ENCODE data around the gene SRBD1. TPM values are rescaled to one million over a fixed set of nuclear protein-coding genes. Genes with fewer than 3 reads are reported as not detected.

The SRBD1 gene, protein sequence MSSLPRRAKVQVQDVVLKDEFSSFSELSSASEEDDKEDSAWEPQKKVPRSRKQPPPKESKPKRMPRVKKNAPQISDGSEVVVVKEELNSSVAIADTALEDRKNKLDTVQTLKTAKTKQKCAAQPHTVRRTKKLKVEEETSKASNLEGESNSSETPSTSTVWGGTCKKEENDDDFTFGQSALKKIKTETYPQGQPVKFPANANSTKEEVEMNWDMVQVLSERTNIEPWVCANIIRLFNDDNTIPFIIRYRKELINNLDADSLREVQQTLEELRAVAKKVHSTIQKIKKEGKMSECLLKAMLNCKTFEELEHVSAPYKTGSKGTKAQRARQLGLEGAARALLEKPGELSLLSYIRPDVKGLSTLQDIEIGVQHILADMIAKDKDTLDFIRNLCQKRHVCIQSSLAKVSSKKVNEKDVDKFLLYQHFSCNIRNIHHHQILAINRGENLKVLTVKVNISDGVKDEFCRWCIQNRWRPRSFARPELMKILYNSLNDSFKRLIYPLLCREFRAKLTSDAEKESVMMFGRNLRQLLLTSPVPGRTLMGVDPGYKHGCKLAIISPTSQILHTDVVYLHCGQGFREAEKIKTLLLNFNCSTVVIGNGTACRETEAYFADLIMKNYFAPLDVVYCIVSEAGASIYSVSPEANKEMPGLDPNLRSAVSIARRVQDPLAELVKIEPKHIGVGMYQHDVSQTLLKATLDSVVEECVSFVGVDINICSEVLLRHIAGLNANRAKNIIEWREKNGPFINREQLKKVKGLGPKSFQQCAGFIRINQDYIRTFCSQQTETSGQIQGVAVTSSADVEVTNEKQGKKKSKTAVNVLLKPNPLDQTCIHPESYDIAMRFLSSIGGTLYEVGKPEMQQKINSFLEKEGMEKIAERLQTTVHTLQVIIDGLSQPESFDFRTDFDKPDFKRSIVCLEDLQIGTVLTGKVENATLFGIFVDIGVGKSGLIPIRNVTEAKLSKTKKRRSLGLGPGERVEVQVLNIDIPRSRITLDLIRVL
- 9.9 and 11.1 TPM in 2 replicates for total RNA-seq

DNA sequence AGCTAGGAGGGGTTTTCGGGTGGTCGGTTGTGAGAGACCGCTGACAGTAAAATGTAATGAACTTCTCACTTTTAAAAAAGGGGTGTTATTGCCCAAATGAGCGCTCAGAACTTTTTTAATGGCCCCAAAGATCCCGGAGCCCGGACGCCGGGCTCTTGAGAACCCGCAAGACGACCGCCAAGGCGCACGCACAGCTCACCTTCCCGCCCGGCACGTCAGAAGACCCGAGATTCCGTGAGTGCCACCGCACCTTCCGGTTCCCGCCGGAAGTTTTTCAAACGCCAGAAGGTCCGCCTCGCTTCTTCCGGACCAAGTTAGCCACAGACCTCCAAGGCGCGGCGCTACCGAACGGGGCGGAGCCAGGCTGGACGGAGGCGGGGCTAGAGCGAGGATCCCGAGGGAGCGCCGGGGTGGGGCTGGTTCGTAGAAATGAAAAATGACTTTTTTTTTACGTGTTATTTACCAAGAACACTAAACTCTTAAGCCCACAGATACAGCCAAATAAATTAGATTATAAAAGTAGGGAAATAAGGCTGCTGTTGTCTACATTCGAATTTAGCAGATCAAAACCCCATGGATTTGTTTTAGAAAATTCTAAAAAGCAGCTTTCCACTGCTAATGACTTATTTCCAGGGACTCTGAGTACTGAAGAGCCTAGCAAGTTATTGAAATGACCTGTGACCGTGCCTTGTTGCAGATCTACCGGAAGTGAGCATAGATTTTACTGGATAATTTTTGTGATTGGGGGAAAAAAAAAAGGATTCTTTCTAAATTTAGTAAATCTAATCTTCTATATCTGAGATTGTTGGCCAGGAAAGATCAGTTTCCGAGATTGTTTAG is at the start of gene SRBD1:
TSS of gene SRBD1 (minus strand) at position 248 of the 840 bp plus-strand sequence. CDS start 5,826 bp downstream, outside the sequence.

GRCh38 chr2:45651415-45652089 is 40.5 kb upstream of the SRBD1 start, which contains the start of gene PRKCE:
TSS of gene PRKCE (plus strand) at chr2:45651675.

Other genes with a start within 250 kb of the SRBD1 start
- 12.2 and 12.9 TPM in 2 replicates for gene PRKCE, start 40.4 kb upstream of the SRBD1 start, total RNA-seq

Measured in smooth muscle cell of the pulmonary artery (primary cell).